NCI-H2196 treated with DMSO at 0.1 percent for 48 hours (cell line): Measurements from ENCODE around the gene IL26.

Experiments used
- DNase-seq: peaks from one replicate; lab custom pipeline; 2025; ENCODE audit not compliant: unreplicated experiment; lab: John Stamatoyannopoulos, UW

Gene IL26, protein sequence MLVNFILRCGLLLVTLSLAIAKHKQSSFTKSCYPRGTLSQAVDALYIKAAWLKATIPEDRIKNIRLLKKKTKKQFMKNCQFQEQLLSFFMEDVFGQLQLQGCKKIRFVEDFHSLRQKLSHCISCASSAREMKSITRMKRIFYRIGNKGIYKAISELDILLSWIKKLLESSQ

DNA sequence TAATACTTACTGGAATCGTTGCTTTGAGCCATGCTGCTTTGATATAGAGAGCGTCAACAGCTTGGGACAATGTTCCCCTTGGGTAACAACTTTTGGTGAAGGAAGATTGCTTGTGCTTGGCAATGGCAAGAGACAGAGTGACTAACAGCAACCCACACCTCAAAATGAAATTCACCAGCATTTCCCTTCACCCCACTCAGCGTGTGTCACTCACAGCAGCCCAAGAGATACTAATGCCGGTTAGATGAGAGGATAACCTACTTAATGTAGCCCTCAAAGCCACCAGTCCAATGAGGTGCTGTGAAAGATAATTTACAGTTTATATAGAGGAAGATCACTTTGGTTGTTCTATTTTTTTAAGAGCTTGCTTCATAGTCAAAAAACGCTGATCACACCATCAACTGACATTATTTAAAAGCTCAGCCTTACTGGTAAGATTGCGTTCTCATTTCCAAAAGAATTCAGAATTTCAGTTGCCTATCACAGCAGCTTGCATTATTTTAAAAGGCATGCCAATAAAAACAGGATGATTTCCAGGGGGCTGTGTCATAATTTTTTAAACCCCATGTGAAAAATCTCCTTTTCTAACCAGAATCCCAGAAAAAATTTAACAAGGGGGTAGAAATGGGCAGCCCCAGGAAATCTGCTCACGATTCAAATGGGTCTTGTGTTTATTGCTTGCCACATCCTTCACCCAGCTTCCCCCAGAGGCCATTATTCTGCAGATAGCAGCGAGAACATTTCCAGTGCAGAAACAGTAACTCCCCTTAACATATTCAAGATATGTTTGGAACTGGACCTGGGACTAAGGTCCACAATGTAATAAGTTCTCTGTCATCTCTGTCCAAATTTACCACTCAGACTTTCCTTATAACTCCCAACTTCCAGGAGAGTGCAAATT, at the start of gene IL26:
TSS of gene IL26 (minus strand) at position 235 of the 901 bp plus-strand sequence. CDS start at position 181, 54 bp downstream.
- DNase-seq, result no peak

GRCh38 chr12:68272732-68273131, 47.1 kb upstream of the IL26 start:
- no peak for DNase-seq

GRCh38 chr12:68271346-68271745, 45.7 kb upstream of the IL26 start:
- DNase-seq, result no peak

DNA sequence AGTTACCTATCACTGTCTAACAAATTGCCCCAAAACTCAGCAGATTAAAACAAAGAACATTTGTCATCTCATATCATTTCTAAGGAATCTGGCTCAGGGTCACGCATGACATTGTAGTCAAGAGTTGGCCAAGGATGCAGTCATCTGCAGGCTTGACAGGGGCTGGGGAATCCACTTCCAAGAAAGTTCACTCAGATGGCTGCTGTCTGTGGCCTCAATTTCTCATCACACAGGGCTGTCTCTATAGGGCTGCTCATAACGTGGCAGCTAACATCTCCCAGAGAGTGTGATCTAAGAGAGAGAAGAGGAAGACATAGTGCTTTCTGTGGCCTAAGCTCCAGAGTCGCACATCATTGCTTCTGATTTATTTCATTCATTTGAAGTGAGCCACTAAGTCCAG, 44.7 kb upstream of the IL26 start:
- DNase-seq, result no peak

- DNase-seq, result no peak
These were observed 44.2 kb upstream of the IL26 start for GRCh38 chr12:68269779-68270178.

- no peak for DNase-seq
These were observed 43.4 kb upstream of the IL26 start for GRCh38 chr12:68268967-68269366.

DNA sequence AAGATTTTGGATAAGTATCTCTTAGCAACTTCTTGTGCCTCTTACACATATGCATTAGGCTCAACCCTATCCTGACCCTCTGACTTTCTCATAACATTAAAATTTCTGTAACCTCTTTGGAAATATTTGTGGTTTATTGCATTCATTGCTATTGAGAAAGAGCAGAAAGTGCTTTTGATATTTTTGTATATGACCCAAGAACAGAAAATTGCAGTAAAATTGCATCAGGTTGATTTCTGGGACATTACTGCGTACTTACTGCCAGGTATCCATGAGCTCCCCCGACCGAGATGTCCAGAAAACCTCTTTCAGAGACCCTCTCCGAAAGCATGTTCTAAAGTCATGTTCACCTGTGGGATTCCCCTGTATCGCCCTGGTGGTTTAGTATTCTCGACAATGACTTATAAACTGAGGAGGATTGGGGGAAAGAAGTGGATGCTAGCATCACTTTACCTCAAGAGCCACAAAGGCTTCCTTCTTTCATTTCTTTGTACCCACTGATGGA, 42.3 kb upstream of the IL26 start:
- DNase-seq, result no peak

DNA sequence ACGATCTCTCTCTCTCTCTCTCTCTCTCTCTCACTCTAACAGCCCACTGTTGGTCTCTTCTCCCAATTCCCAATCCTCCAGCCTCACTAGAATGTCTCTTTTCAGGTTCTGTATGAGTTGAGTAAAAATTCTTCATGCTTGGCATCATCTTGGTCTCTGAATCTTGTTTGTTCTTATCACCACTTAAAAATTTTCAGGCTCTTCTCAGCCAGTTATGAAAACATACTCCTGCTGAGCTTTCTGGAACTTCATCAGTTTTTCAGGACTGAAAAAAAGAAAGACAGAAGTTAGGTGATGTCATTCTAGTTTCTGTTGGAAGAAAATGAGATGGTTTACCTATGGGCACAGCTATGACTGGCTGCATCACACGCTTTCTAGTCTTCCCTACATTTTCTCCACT, 39.2 kb upstream of the IL26 start:
- DNase-seq, result no peak

DNA sequence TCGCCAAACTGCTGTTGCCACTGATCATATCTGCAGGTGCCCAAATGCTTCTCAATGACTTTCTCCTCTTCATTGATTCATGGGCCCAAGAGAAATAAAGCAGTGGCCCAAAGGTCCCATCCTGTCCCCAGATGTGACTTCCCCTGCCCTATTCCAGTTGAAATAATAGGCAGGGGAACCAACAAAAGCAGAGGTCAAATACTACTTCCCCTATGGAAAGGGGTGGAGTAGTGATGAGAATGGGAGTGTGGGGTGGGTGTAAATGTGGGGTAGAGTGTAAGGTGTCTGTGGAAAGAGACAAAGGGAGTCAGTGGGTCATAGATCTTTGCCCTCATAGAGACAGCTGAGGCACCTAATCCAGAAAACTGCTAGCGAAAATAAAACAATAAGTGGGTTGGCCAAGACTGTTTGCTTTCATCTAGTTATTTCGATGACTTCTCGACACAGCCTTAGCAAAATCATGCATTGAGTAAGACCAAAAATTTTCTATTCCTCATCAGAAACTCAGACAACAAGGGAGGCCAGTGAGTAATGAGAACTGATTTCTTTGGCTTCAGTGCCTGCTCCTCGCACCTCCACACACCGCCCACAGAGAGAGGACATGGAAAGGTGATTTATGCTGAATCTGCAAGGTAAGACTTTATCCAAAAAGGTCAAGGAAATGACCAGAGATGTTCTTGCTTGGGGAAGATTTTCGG, 38.7 kb upstream of the IL26 start:
- no peak for DNase-seq

- DNase-seq, result no peak
These were observed 37.8 kb upstream of the IL26 start for GRCh38 chr12:68263366-68263765.

DNA sequence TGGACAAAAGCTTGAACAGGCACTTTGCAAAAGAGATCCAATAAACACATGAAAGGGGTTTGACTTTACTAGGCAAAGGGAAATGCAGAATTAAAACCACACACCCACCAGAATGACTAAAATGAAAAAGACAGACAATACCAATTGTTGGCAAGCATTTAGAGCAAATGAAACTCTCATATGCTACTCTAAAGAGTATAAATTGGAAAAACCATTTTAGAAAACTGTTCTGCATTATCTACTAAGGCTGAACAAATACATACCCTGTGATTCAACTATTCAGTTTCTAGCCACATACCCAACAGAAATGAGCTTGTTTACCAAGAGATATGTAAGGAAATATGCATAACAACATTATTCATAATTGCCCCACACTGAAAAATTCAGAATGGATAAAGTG, 36.3 kb upstream of the IL26 start:
- no peak for DNase-seq

- no peak for DNase-seq
These were observed 34.5 kb upstream of the IL26 start for GRCh38 chr12:68260153-68260552.

GRCh38 chr12:68259318-68259940, 33.8 kb upstream of the IL26 start:
- no peak for DNase-seq

DNA sequence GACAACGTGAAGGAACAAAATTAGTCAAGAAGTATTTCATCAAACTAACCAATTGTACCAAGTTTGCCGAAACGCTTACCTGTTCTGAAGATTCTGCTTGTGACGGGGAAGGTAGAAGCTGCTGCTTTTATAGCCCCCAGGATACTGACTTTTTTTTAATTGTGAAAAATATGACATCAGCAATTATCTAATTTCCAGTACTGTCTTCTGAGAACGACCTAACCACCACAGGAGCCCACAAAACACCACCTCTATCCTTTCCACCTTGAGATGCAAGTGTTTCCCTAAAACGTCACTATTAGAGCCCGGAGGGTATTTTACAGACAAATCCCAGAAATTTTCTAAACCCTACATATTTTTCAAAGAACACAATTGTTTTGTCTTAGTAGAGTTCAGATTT, 27.9 kb upstream of the IL26 start, which contains the start of gene IL22:
TSS of gene IL22 (minus strand) at position 101 of the 400 bp plus-strand sequence. CDS start 156 bp downstream, outside the sequence.
- no peak for DNase-seq

- DNase-seq, result no peak
These were observed 26.5 kb upstream of the IL26 start for GRCh38 chr12:68252077-68252476.

GRCh38 chr12:68250454-68250853, 24.8 kb upstream of the IL26 start:
- DNase-seq, result no peak

DNA sequence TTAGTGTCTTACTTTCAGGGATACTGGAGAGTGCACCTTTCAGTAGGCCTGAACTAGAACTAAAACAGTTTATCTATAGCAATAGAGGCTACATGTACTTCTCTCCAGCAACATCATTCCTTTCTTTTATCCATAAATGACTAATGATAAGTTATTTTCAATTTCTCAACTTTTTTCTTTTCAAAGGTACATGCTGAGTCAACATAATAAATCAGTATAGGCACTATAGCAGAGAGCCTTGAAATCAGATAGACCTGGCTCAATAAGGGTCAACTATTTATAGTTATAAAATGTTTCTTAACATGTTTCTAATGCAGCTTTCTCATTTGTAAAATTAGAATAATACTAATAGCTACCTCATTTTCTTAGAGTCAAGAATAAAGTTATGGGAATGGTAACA, 22.2 kb upstream of the IL26 start:
- no peak for DNase-seq

- no peak for DNase-seq
These were observed 20.7 kb upstream of the IL26 start for GRCh38 chr12:68246350-68246749.

GRCh38 chr12:68245180-68246021, 19.8 kb upstream of the IL26 start:
- DNase-seq, result no peak

DNA sequence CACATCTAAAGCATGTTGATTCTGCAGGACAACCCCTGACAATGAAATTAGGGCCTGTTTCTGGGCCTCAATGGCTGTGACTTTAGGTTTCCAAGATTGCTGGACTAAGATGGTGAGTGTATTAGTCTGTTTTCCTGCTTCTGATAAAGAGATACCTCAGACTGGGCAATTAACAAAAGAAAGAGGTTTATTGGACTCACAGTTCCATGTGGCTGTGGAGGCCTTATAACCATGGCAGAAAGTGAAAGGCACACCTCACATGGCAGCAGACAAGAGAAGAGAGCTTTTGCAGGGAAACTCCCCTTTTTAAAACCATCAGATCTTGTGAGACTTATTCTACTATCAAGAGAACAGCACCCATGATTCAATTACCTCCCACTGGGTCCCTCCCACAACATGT, 17.2 kb upstream of the IL26 start:
- no peak for DNase-seq
